Esophagus squamous epithelium (tissue), 5 donors: ENCODE results near the gene LYPLA2. TPM values are rescaled to one million over a fixed set of nuclear protein-coding genes. Genes with fewer than 3 reads are reported as not detected.

Experiments
- DNase-seq: peaks from one replicate; lab custom pipeline; 2025; lab: John Stamatoyannopoulos, UW
- H3K27ac ChIP-seq, 4 donors: fragments of 200-600 bp; sonication (generic); one replicate each; pipeline ENCODE4 v1.5.1; 2016 to 2019; ENCODE audit warnings: mild to moderate bottlenecking in 1 of 4
- H3K27me3 ChIP-seq, 4 donors: fragments of 200-600 bp; sonication (generic); 1 replicate in 3 of 4; 2 replicates in 1 of 4; pipeline versions ENCODE4 v1.5.1 to v1.6.0; 2017 to 2021; ENCODE audit warnings: antibody characterized with exemption in 1 of 4
- H3K36me3 ChIP-seq, 3 donors: fragments of 200-600 bp; sonication (generic); one replicate each; pipeline ENCODE4 v1.5.1; 2016 to 2019
- H3K4me1 ChIP-seq, 3 donors: fragments of 200-600 bp; sonication (generic); one replicate each; pipeline ENCODE4 v1.5.1; 2017 to 2019
- H3K4me3 ChIP-seq, 4 donors: fragments of 200-600 bp; sonication (generic); 1 replicate in 3 of 4; 2 replicates in 1 of 4; pipeline ENCODE4 v1.5.1; 2016 to 2019; ENCODE audit warnings: mild to moderate bottlenecking in 2 of 4, moderate library complexity in 1 of 4
- H3K9me3 ChIP-seq, 3 donors: fragments of 200-600 bp; sonication (generic); one replicate each; pipeline ENCODE4 v1.5.1; 2016 to 2019
- POLR2A ChIP-seq, 4 donors: fragments of 450-650 bp; IDR thresholded peaks; one replicate each; pipeline ENCODE4 v1.6.1; 2017; ENCODE audit warnings: antibody characterized with exemption in 4 of 4, mild to moderate bottlenecking in 4 of 4, moderate library complexity in 3 of 4
- WGBS, 2 donors: methylation state at CpG; one replicate each; pipeline ENCODE4 v1.1.5; 2018; 5-methylcytosine and 5-hydroxymethylcytosine counted together
- intact Hi-C: fragments of 100-400 bp; cut with DNase I; formaldehyde crosslinking; loops from one replicate; pipeline ENCODE4 v1.15.0; 2022
- total RNA-seq, 4 donors: library from RNA; depleted of rRNA; stranded (reverse); fragments of >200 nt; gene quantifications; one replicate each; pipeline ENCODE4 v1.1.0, GENCODE V29; 2016
- TF ChIP-seq, protein P1 (sequence below), 6 experiments: fragments of 450-650 bp in 4 of 6; fragments of 200-600 bp in 2 of 6; sonication (generic) in 2 of 6; IDR thresholded peaks; one replicate each; pipeline ENCODE4 v1.5.1; 2016 to 2019; ENCODE audit warnings: antibody characterized with exemption in 6 of 6, mild to moderate bottlenecking in 4 of 6, moderate library complexity in 4 of 6
- donor health status: DM: yes; HTN: yes; CAD: no.

LYPLA2 gene
- total RNA-seq, 4 donors from 2014 or later, result 51.9 to 75.5 (median 64.4) TPM

DNA sequence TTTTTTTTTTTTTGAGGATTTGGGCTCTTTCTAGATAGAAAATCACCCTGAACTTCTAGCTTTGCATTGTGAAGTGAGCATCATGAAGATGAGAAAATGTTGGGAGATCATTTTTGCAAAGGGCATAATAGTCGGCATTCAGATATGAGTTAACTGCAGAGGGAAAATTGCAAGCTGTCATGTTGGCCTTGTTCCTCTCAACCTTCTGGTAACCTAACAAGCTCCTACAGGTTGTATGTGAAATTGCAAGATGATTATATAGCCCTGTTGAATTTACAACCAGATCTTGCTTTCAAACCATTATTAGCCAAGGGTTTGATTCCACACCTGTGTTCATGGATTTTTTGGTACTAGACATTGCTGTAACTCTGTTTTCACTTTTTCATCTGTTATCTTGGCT lies 45.4 kb upstream of the LYPLA2 start:
- DNase-seq, result no peak
- TF ChIP-seq POLR2A (IDR thresholded peaks at IDR 0.05), result no peak
- TF ChIP-seq, protein P1, sequence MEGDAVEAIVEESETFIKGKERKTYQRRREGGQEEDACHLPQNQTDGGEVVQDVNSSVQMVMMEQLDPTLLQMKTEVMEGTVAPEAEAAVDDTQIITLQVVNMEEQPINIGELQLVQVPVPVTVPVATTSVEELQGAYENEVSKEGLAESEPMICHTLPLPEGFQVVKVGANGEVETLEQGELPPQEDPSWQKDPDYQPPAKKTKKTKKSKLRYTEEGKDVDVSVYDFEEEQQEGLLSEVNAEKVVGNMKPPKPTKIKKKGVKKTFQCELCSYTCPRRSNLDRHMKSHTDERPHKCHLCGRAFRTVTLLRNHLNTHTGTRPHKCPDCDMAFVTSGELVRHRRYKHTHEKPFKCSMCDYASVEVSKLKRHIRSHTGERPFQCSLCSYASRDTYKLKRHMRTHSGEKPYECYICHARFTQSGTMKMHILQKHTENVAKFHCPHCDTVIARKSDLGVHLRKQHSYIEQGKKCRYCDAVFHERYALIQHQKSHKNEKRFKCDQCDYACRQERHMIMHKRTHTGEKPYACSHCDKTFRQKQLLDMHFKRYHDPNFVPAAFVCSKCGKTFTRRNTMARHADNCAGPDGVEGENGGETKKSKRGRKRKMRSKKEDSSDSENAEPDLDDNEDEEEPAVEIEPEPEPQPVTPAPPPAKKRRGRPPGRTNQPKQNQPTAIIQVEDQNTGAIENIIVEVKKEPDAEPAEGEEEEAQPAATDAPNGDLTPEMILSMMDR (IDR thresholded peaks at IDR 0.05), result peak in 4 of 6 experiments; percentile 32 to 63 (median 42)
- no peak overlapping the region for H3K4me3 ChIP-seq
- intact Hi-C loops, result no loop called here
- 23 to 43% methylated on average over 1 of the region's 1 CpG for WGBS, 2 donors
- H3K4me1 ChIP-seq, result peaks cover 0 to 58% (median 29%) of the 10 kb centered on the region in 3 donors
- no peaks in the 10 kb centered on the region for H3K27me3 ChIP-seq
- H3K27ac ChIP-seq, result peak overlapping the region in 1 of 4 donors; percentile 85
- H3K9me3 ChIP-seq, result no peaks in the 10 kb centered on the region
- peaks cover 0 to 28% (median 10%) of the 10 kb centered on the region in 3 donors for H3K36me3 ChIP-seq

DNA sequence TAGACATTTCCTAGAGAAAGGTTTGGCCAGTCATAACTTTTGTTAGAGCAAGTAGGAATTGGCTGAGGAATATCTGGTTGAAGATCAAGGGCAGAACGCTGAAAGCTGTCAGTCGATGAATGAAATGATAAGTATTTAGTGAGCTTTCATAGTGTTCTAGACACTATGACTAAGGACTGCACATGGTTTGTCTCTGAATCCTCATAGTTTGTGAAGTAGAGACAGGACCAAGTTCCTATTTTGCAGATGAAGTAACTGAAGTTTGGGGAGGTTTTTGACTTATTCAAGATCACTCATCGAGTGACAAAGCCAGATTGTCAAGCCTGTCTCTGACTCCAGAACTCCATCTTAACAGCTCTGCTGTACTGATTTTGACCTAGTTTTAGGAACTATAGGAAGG lies 42.9 kb upstream of the LYPLA2 start:
- 71 to 72% methylated on average over 3 of the region's 3 CpGs for WGBS, 2 donors
- peaks cover 24 to 53% (median 35%) of the 10 kb centered on the region in 3 donors for H3K36me3 ChIP-seq
- no peaks in the 10 kb centered on the region for H3K9me3 ChIP-seq
- TF ChIP-seq, protein P1 (IDR thresholded peaks at IDR 0.05), result no peak
- TF ChIP-seq POLR2A (IDR thresholded peaks at IDR 0.05), result no peak
- H3K4me3 ChIP-seq, result no peak overlapping the region
- no peaks in the 10 kb centered on the region for H3K27me3 ChIP-seq
- DNase-seq, result no peak
- intact Hi-C loops, result no loop called here
- H3K27ac ChIP-seq, result no peak overlapping the region
- peaks cover 0 to 48% (median 25%) of the 10 kb centered on the region in 3 donors for H3K4me1 ChIP-seq

DNA sequence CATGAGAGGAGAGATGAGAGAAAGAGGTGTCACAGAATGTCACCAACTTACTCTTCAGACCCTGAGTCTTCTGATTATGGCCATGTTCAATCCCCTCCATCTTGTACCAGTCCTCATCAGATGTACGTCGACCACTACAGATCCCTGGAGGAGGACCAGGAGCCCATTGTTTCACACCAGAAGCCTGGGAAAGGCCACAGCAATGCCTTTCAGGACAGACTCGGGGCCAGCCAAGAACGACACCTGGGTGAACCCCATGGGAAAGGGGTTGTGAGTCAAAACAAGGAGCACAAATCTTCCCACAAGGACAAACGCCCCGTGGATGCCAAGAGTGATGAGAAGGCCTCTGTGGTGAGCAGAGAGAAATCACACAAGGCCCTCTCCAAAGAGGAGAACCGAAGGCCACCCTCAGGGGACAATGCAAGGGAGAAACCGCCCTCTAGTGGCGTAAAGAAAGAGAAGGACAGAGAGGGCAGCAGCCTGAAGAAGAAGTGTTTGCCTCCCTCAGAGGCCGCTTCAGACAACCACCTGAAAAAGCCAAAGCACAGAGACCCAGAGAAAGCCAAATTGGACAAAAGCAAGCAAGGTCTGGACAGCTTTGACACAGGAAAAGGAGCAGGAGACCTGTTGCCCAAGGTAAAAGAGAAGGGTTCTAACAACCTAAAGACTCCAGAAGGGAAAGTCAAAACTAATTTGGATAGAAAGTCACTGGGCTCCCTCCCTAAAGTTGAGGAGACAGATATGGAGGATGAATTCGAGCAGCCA lies 39.7 kb upstream of the LYPLA2 start:
- Histone ChIP-seq H3K27me3 (no peaks in the 10 kb centered on the region), H3K4me1 (peaks cover 0 to 27% (median 6%) of the 10 kb centered on the region in 3 donors), H3K27ac (no peak overlapping the region), H3K4me3 (no peak overlapping the region), H3K9me3 (no peaks in the 10 kb centered on the region), H3K36me3 (peaks cover 54 to 80% (median 67%) of the 10 kb centered on the region in 3 donors)
- TF ChIP-seq, protein P1 (IDR thresholded peaks at IDR 0.05), result peak; percentile 6 to 57 (median 40)
- no peak for TF ChIP-seq POLR2A (IDR thresholded peaks at IDR 0.05)
- WGBS, 2 donors, result 56 to 64% methylated on average over 9 of the region's 11 CpGs
- DNase-seq, result no peak
- intact Hi-C loops, result no loop called here

DNA sequence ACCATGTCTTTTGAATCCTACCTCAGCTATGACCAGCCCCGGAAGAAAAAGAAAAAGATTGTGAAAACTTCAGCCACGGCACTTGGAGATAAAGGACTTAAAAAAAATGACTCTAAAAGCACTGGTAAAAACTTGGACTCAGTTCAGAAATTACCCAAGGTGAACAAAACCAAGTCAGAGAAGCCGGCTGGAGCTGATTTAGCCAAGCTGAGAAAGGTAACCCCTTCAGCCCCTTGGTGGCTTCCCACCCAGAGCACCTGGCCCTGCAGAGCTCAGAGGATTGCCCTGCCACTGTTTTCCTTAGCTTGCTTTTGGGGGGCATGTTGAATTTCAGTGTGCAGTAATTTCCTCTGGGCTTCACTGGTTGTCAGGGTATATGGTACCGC lies 39.1 kb upstream of the LYPLA2 start:
- 78 to 88% methylated on average over 4 of the region's 4 CpGs for WGBS, 2 donors
- intact Hi-C loops, result no loop called here
- H3K4me1 ChIP-seq, result peaks cover 0 to 21% (median 6%) of the 10 kb centered on the region in 3 donors
- no peak overlapping the region for H3K4me3 ChIP-seq
- no peak overlapping the region for H3K27ac ChIP-seq
- peaks cover 60 to 80% (median 72%) of the 10 kb centered on the region in 3 donors for H3K36me3 ChIP-seq
- TF ChIP-seq, protein P1 (IDR thresholded peaks at IDR 0.05), result no peak
- TF ChIP-seq POLR2A (IDR thresholded peaks at IDR 0.05), result no peak
- H3K9me3 ChIP-seq, result no peaks in the 10 kb centered on the region
- no peaks in the 10 kb centered on the region for H3K27me3 ChIP-seq
- no peak for DNase-seq

DNA sequence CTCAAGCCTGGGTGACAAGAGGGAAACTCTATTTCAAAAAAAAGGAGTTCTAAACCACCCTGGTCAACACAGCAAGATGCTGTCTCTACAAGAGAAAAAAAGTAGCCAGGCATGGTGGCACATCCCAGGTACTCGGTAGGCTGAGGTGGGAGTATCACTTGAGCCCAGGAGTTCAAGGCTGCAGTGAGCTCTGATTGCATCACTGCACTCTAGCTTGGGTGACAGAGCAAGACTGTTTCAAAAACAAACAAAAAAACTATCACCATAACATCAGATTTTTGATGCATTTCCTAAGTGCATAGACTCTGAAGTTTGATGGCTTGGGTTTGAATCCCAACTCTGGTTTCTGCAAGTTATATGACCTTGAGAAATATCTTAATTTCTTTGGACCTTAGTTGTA lies 38.0 kb upstream of the LYPLA2 start:
- Histone ChIP-seq H3K36me3 (peaks cover 63 to 91% (median 81%) of the 10 kb centered on the region in 3 donors), H3K4me3 (no peak overlapping the region), H3K4me1 (peaks cover 0 to 10% (median 0%) of the 10 kb centered on the region in 3 donors), H3K27me3 (no peaks in the 10 kb centered on the region), H3K27ac (no peak overlapping the region), H3K9me3 (no peaks in the 10 kb centered on the region)
- WGBS, 2 donors, result 80 to 95% methylated on average over 1 of the region's 1 CpG
- intact Hi-C loops, result no loop called here
- no peak for TF ChIP-seq POLR2A (IDR thresholded peaks at IDR 0.05)
- TF ChIP-seq, protein P1 (IDR thresholded peaks at IDR 0.05), result no peak
- no peak for DNase-seq
